IPS DF 4.7 (cell line): ENCODE data around the gene TCF4.

Source experiments
- DNase-seq: peaks from one replicate; pipeline ENCODE4 v3.0.0-alpha.2; 2013; ENCODE audit warnings: low spot score; ENCODE audit errors: extremely low read depth

Gene TCF4

GRCh38 chr18:55415258-55415871, 172.6 kb downstream of the TCF4 start:
- no peak for DNase-seq

- DNase-seq: no peak
These were observed 173.5 kb downstream of the TCF4 start for GRCh38 chr18:55414475-55414874.

GRCh38 chr18:55413474-55413873, 174.5 kb downstream of the TCF4 start:
- no peak for DNase-seq

DNA sequence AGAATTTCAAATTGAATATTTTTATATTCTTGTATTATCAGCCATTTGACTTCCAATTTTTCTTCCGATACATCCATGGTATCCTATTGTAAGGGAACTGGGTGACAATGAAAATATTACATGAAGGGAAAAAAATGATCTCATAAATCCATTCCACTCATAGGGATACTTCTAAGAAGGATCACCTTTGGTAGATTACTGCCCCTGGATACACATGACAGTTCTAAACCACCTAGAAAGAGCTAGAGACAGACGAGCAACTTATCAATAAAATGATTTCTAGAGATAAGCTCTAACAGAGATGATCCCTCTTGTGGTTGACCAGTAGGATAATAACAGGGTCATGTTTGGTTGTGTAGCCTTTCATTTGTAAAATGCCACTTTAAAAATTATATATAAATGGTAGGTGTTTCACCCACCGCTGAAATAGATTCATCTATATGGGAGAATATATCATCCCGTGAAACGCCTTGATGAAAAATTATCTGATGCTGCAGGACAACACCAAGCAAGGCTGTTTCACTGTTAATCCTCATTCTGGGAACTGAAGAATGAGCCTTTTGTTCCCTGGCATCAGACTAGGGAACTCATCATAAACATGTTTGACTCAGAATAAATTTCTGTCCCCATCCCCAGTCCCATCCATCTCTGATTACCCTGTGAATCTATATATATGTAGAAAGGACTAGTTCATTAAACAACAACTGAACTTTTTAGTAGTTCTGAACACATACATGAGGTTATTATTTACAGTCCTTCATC, 180.0 kb downstream of the TCF4 start:
- DNase-seq: no peak

DNA sequence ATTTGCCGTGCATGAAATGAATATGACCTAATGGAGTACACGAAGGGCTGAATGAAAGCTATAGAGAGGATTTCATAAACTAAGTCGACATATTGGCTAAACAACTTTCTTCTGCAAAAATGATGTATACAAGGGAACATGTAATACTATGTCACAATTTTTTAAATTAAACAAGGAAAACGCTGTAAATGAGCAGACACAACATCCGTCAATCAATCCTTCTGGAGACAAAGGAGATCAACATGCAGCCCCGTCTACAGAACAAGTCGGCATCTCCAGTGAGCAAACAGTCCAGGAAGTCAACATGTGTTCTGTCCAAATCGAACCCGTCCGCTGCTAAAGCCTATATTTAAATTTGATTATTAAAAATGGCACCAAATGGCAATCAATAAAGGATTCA, 180.8 kb downstream of the TCF4 start:
- DNase-seq: no peak

DNA sequence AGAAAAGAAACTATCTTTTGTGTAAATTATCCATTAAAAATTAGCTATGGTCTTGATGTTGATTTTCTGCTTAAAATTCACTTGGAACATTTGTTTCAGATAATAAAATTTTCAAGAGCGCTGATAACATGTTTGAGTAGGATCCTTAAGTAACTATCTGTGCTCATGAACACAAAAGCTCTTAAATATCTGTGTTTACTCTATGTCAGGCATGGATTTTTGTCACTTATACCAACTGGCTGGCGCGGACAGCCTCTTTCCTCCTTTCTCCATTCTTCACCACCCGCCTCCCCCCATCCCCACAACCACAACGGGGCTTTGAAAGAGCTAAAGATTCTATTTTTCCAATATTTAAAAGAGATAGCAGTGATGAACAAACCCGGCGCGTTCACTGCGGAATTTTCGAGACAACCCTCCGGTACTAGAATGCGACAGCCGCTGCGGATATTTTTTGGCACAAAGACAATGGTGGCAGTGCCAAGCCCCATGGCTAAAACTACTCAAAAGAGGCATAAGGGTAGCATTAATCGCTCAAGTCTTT, 181.5 kb downstream of the TCF4 start:
- no peak for DNase-seq

- DNase-seq: no peak
These were observed 182.0 kb downstream of the TCF4 start for GRCh38 chr18:55405893-55406406.

DNA sequence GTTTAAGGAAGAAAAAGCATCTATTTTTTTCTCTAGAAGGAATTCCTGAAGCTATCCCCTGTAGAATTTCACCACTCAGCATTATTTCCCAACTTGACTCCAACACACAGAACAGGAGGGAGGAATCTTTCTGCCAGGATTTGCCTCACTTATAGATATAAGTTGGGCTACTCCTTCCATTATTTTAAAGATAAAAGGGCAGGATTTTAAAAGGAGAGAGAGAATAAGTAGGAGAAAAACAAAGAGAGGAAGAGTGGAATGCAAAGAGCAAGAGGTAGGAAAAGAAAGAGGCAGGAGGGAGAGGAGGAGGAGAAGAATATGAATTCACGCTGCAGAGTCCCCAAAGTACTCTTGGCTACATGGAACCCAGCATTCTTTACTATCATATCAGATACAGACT, 182.5 kb downstream of the TCF4 start:
- DNase-seq: no peak

DNA sequence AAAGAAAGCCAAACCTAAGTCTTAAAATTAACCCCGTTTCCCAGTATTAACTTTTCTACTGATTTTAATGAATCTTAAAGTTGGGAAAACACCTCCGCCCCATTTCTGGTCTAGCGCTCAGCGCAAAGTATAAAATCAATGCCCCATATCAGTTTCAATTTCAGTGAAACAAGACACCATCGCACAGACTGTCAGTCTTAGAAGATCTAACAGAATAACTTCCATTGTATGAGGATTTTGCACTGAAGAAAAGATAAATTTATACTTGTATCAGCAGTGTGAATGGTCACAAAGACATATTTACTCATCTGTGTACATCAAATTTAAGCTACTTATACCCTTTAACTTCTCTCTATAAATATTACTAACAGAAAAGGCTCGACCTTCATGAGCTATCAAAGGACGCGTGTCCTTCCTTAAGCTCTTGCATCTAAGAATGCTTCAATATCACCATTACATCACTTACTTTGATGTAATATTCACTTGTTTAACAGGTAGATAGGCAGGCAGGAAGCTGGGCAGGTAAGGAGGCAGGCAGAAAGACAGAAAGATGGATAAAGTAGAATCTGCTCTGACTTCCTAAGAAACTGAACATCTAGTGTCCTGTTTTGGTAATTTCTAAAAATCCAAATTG, 183.0 kb downstream of the TCF4 start:
- no peak for DNase-seq

- DNase-seq: no peak
These were observed 183.7 kb downstream of the TCF4 start for GRCh38 chr18:55404136-55404830.

DNA sequence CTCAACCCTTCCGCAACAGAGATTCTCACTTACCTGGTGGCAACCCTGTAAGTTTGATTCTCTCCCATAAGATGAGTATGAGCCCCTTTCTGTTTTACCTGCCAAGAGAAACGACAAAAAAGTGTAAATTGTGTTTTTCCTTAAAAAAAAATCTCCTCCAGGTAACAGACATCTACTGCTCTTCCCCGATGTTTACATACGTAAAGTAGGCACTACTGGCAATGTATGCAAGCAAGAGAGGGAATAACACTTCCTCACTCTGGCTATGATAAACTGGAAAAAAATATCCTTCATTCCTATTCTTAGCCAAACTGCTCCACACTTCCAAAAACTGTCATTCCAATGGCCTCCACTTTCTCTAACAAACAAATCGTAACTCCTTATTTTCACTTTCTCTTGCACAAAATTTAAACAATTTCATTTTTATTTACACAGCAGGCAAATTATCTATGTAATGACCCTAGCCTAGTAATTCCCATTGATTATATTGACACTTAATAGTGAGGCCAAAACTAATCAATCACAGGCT, 184.5 kb downstream of the TCF4 start:
- no peak for DNase-seq

DNA sequence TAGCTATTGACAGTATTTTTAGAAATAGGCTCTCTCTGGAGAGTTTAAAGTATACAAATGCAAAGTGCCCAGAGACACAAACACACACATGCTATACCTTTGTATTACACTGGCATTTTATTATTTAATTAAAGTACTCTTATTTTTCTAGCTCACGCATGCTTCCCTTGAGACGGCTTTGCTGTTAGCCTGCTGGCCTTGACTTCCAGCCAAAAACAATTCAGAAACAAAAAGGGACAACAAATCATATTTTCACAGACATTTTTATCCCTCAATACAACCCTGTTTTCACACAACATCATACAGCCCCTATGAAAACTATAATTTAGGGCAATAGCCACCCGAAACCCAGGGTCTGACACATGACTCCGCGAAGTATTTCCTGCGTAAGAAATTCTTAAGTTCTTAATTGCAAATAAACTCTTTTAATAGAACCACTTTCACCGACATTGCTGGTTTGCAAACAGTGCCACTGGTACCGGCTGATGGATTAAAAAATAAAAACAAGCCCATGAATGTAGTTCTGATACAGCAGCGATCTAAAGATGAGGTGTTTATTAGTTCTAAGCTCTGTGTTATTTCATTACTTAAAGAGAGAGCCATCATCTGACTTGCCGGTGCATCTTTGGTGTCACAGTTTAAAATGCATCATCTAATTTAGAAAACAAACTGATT, 185.1 kb downstream of the TCF4 start:
- no peak for DNase-seq

- DNase-seq: no peak
These were observed 186.3 kb downstream of the TCF4 start for GRCh38 chr18:55401638-55402191.

GRCh38 chr18:55400590-55401541, 187.1 kb downstream of the TCF4 start:
- no peak for DNase-seq

DNA sequence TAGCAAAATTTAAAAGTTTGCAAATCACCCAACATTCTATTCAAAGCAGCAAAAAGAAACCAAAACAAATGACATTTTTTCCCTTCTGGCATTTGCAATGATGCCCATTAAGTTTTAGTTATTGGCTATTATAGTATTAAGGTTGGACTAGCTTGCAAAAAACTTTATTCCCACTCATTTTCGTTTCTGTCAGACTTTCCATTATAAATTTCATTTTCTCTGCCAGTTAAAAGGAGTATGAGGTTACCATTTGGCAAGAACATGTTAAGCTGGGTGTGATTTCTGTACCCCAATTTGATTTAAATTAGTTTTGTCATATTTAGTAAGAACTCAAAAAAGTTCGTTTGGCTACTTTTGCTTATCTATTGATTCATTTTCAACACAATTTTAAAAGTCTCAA, 187.9 kb downstream of the TCF4 start:
- DNase-seq: no peak

DNA sequence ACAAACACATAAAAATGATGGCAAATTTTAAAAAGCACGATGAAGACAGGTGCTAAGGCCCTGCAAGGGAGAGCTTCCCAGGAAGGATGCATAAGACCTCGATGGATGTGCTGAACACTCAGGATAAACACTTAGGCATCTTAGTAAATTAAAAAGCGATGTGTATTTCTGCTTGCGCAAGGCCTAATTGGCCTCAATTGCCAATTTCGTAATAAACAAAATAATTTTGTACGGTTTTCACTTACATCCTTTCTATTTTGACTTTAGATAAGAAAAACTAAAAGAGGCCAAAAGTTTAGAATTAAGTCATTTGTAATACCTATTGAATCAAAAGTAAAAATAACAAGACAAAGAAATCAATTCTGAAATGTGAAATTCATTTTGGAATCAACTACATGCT, 189.1 kb downstream of the TCF4 start:
- DNase-seq: no peak

DNA sequence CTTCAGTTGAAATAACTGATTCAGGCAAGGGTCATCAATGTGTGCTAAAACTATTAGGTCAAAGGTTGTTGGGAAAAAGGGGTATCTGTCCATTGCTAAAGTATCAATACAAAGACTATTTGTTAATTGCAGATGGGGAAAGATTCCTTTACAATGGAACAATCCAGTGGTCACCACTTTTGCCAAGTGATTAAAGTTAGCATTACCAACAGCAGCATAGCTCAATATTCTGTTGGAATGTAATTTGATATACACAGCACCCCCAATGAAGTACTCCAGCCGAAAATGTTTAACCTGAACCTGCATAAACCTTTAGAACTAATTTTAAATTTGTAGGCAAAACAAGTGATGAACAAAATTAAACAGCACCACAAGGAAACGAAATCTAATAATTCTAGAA, 191.0 kb downstream of the TCF4 start:
- no peak for DNase-seq

GRCh38 chr18:55396267-55396905, 191.6 kb downstream of the TCF4 start:
- DNase-seq: no peak

DNA sequence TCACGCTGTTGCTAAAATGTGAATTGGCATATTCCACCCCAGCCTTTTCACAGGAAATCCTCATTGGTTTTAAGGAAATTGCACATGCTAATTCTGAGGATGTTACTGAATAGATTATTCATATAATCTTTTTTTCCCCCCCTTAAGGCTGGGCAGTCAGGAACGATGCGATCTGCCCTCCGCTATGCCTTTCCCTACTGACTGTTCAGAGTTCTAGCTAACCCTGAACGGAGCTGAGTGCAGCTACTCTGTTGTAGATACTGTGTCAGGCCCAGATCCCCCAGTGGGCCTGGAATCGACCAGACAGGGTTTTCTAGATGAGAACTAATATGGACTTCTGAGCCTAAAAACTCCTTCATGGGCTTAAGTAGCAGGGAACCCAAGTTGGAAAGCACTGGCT, 192.2 kb downstream of the TCF4 start:
- DNase-seq: no peak
